HEK293T (cell line): Measurements from ENCODE around the gene CDH3.

Source experiments
- CTCF ChIA-PET: fragments of 350-600 bp; formaldehyde crosslinking; extraction: SDS; loops from one replicate; lab custom pipeline; 2021; ENCODE audit warnings: antibody characterized with exemption, inconsistent platforms; lab: Yijun Ruan, JAX
- POLR2A ChIA-PET: fragments of 350-600 bp; formaldehyde crosslinking; extraction: SDS; loops from one replicate; lab custom pipeline; 2020; ENCODE audit warnings: antibody characterized with exemption, inconsistent platforms; lab: Yijun Ruan, JAX
- DNase-seq: peaks from one replicate; pipeline ENCODE4 v3.0.0; 2012; ENCODE audit warnings: mixed read lengths; ENCODE audit errors: extremely low spot score
- ARNT ChIP-seq: fragments of 450-650 bp; IDR thresholded peaks from 2 replicates; pipeline ENCODE4 v1.6.1; 2017; ENCODE audit warnings: mild to moderate bottlenecking
- BHLHE40 ChIP-seq: fragments of 450-650 bp; IDR thresholded peaks from 2 replicates; pipeline ENCODE4 v1.6.1; 2016; ENCODE audit warnings: mild to moderate bottlenecking, moderate library complexity, borderline replicate concordance
- CTBP1 ChIP-seq: fragments of 450-650 bp; IDR thresholded peaks from 2 replicates; pipeline ENCODE4 v1.6.1; 2016; ENCODE audit warnings: borderline replicate concordance
- ELF4 ChIP-seq: fragments of 450-650 bp; IDR thresholded peaks from 2 replicates; pipeline ENCODE4 v1.6.1; 2017; ENCODE audit warnings: antibody characterized with exemption
- FOXA1 ChIP-seq: fragments of 450-650 bp; IDR thresholded peaks from 2 replicates; pipeline ENCODE4 v1.6.1; 2016; ENCODE audit warnings: mild to moderate bottlenecking
- FOXK2 ChIP-seq: fragments of 450-650 bp; IDR thresholded peaks from 2 replicates; pipeline ENCODE4 v1.6.1; 2016; ENCODE audit warnings: mild to moderate bottlenecking
- FOXM1 ChIP-seq: fragments of 450-650 bp; IDR thresholded peaks from 2 replicates; pipeline ENCODE4 v1.6.1; 2017; ENCODE audit warnings: mild to moderate bottlenecking, borderline replicate concordance
- L3MBTL2 ChIP-seq: fragments of 450-650 bp; conservative IDR thresholded peaks from 2 replicates; pipeline ENCODE4 v1.6.1; 2016; ENCODE audit warnings: mild to moderate bottlenecking
- LEF1 ChIP-seq: fragments of 450-650 bp; IDR thresholded peaks from 2 replicates; pipeline ENCODE4 v1.6.1; 2017; ENCODE audit warnings: mild to moderate bottlenecking, borderline replicate concordance
- NFRKB ChIP-seq: fragments of 450-650 bp; IDR thresholded peaks from 2 replicates; pipeline ENCODE4 v1.6.1; 2016; ENCODE audit warnings: mild to moderate bottlenecking, moderate library complexity
- SP1 ChIP-seq: fragments of 450-650 bp; IDR thresholded peaks from 2 replicates; pipeline ENCODE4 v1.6.1; 2017
- SUZ12 ChIP-seq: fragments of 450-650 bp; IDR thresholded peaks from 2 replicates; pipeline ENCODE4 v1.6.1; 2016; ENCODE audit warnings: mild to moderate bottlenecking
- ZNF384 ChIP-seq: fragments of 450-650 bp; IDR thresholded peaks from 2 replicates; pipeline ENCODE4 v1.6.1; 2016
- TF ChIP-seq, protein P1 (sequence below): fragments of 450-650 bp; IDR thresholded peaks from 2 replicates; pipeline ENCODE4 v1.6.1; 2016

The CDH3 gene

GRCh38 chr16:68744744-68745280 lies 99.7 kb downstream of the CDH3 start:
- TF ChIP-seq FOXA1 (no peak), ZNF384 (no peak), BHLHE40 (no peak), SUZ12 (no peak), FOXK2 (no peak), CTBP1 (no peak), FOXM1 (no peak), ELF4 (no peak), LEF1 (no peak)
- no peak for DNase-seq
- ChIA-PET POLR2A (no interaction called here), CTCF (no interaction called here)

DNA sequence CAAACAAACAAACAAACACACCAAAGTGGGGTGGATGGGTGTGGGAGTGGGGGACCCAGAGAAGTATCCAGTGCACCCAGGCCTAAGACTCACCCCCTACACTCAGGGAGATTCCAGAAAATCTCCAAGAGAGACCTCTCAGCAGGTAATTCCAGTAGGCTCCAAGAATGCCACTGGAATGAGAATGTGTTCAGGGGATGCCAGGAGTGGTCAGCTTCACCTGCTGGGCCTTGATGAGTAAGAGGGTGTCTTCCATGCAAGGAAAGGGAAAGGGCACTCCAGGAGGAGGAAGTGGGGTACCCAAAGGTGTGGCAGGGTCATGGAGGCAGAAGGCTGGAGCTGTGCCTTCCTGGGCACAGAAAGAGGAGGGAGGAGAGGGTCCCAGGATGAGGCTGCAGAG lies 101.8 kb downstream of the CDH3 start:
- ChIA-PET CTCF (no interaction called here), POLR2A (no interaction called here)
- DNase-seq: no peak
- no peak for TF ChIP-seq L3MBTL2
- TF ChIP-seq NFRKB: no peak
- TF ChIP-seq FOXM1: no peak
- TF ChIP-seq, protein P1, sequence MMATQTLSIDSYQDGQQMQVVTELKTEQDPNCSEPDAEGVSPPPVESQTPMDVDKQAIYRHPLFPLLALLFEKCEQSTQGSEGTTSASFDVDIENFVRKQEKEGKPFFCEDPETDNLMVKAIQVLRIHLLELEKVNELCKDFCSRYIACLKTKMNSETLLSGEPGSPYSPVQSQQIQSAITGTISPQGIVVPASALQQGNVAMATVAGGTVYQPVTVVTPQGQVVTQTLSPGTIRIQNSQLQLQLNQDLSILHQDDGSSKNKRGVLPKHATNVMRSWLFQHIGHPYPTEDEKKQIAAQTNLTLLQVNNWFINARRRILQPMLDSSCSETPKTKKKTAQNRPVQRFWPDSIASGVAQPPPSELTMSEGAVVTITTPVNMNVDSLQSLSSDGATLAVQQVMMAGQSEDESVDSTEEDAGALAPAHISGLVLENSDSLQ: no peak
- TF ChIP-seq ZNF384: no peak
- no peak for TF ChIP-seq FOXA1

DNA sequence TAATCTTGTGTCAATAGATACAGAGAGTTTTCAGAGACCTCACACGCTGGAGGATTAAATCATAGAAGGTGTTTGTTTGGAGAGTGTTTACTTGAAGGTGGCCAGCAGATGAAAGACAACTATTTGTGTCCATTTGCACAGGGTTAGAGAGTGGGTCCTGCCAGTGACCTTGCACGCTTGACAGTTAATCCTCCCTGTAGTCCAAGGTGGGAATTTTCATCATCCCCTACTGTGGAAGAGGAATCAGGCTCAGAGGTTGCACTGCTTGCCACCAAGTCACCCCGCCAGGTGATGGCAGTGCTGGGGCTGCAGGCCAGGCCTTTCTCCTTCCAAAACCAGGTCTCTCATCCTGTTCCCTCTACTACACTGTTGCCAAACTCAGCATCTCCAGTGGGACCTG lies 104.3 kb downstream of the CDH3 start:
- POLR2A ChIA-PET: no interaction called here
- no peak for DNase-seq
- no peak for TF ChIP-seq ARNT
- no peak for TF ChIP-seq SP1
- no peak for TF ChIP-seq LEF1
- CTCF ChIA-PET: no interaction called here
